ENCODE data around the gene PRR5L. TPM values are rescaled to one million over a fixed set of nuclear protein-coding genes. Genes with fewer than 3 reads are reported as not detected.

Gene PRR5L
- total RNA-seq, 1 donor from 2014 or later: 122 TPM

DNA sequence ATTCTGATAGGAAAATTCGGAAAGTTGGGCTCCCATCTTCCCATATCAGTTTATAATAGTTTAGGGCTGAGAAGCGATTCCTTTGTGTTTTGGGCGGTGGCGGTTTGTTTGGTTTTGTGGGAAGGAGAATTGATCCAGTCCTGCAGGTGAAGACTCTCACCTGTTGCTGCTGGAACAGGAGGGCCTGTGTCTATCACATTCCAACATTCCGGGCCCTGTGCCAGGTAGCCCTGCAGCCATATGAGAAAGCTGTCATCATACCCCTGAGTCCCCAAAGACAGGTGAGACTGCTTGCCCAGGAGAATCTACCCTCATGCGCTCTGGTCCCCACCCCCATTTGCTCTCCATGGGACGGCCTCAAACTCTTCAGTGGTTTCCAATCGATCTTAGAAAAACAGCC is 151.9 kb downstream of the PRR5L start:
- H3K27ac Mint-ChIP-seq (ENCODE audit: unreplicated experiment): no peak overlapping the region

GRCh38 chr11:36449561-36450096 is 153.5 kb downstream of the PRR5L start:
- DNase-seq (ENCODE audit: low spot score): no peak
- peak overlapping the region; percentile 76 for H3K4me3 Mint-ChIP-seq (ENCODE audit: unreplicated experiment)
- TF ChIP-seq, protein P1, sequence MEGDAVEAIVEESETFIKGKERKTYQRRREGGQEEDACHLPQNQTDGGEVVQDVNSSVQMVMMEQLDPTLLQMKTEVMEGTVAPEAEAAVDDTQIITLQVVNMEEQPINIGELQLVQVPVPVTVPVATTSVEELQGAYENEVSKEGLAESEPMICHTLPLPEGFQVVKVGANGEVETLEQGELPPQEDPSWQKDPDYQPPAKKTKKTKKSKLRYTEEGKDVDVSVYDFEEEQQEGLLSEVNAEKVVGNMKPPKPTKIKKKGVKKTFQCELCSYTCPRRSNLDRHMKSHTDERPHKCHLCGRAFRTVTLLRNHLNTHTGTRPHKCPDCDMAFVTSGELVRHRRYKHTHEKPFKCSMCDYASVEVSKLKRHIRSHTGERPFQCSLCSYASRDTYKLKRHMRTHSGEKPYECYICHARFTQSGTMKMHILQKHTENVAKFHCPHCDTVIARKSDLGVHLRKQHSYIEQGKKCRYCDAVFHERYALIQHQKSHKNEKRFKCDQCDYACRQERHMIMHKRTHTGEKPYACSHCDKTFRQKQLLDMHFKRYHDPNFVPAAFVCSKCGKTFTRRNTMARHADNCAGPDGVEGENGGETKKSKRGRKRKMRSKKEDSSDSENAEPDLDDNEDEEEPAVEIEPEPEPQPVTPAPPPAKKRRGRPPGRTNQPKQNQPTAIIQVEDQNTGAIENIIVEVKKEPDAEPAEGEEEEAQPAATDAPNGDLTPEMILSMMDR (IDR thresholded peaks at IDR 0.05; ENCODE audit: unreplicated experiment): no peak
- peaks cover 26% of the 10 kb centered on the region for H3K27me3 Mint-ChIP-seq (ENCODE audit: unreplicated experiment)
- H3K9me3 Mint-ChIP-seq (ENCODE audit: unreplicated experiment): no peaks in the 10 kb centered on the region
- H3K36me3 Mint-ChIP-seq (ENCODE audit: low read depth, unreplicated experiment): peaks cover 93% of the 10 kb centered on the region
- H3K27ac Mint-ChIP-seq (ENCODE audit: unreplicated experiment): peak overlapping the region; percentile 70
- H3K4me1 Mint-ChIP-seq (ENCODE audit: unreplicated experiment): peaks cover 47% of the 10 kb centered on the region

More for the DNA sequence above, 151.9 kb downstream of the PRR5L start:
- peaks cover 40% of the 10 kb centered on the region for H3K4me1 Mint-ChIP-seq (ENCODE audit: unreplicated experiment)
- peaks cover 12% of the 10 kb centered on the region for H3K27me3 Mint-ChIP-seq (ENCODE audit: unreplicated experiment)
- no peaks in the 10 kb centered on the region for H3K9me3 Mint-ChIP-seq (ENCODE audit: unreplicated experiment)
- TF ChIP-seq, protein P1 (IDR thresholded peaks at IDR 0.05; ENCODE audit: unreplicated experiment): no peak
- H3K4me3 Mint-ChIP-seq (ENCODE audit: unreplicated experiment): peak overlapping the region; percentile 73
- no peak for DNase-seq (ENCODE audit: low spot score)
- peaks cover 78% of the 10 kb centered on the region for H3K36me3 Mint-ChIP-seq (ENCODE audit: low read depth, unreplicated experiment)

DNA sequence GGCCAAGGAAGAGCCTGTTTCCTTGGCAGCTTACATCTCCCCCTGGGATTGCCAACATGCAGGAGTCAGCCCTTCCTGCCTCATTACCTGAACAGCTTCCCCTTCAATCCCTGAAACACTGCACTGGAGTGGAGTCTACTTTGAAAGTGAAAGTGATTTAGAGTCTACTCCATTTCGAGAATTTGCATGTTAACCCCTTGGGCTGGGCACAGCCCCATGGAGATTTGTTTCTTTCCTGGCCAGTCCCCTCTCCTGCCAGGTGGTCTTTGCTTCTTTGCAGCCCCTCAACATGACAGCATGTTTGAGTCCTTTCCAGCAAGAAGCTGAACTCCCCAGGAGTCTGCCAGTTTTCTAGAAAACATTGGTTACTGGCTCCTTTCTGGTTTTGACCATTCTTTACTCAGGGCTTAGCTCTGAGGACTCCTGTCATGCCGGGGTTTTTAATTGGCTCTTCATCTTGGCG is 154.1 kb downstream of the PRR5L start:
- H3K27ac Mint-ChIP-seq (ENCODE audit: unreplicated experiment): no peak overlapping the region
- DNase-seq (ENCODE audit: low spot score): no peak

GRCh38 chr11:36451045-36451444 is 155.0 kb downstream of the PRR5L start:
- H3K4me1 Mint-ChIP-seq (ENCODE audit: unreplicated experiment): peaks cover 47% of the 10 kb centered on the region

More for the DNA sequence above, 154.1 kb downstream of the PRR5L start:
- Mint-ChIP-seq H3K4me1 (ENCODE audit: unreplicated experiment) (peaks cover 47% of the 10 kb centered on the region), H3K36me3 (ENCODE audit: low read depth, unreplicated experiment) (peaks cover 97% of the 10 kb centered on the region), H3K9me3 (ENCODE audit: unreplicated experiment) (no peaks in the 10 kb centered on the region), H3K27me3 (ENCODE audit: unreplicated experiment) (peaks cover 26% of the 10 kb centered on the region), H3K4me3 (ENCODE audit: unreplicated experiment) (peak overlapping the region; percentile 76)
- TF ChIP-seq, protein P1 (IDR thresholded peaks at IDR 0.05; ENCODE audit: unreplicated experiment): no peak

GRCh38 chr11:36451681-36452080 is 155.6 kb downstream of the PRR5L start:
- peaks cover 28% of the 10 kb centered on the region for H3K27me3 Mint-ChIP-seq (ENCODE audit: unreplicated experiment)
- H3K36me3 Mint-ChIP-seq (ENCODE audit: low read depth, unreplicated experiment): peaks cover 95% of the 10 kb centered on the region
- peaks cover 47% of the 10 kb centered on the region for H3K4me1 Mint-ChIP-seq (ENCODE audit: unreplicated experiment)
- H3K27ac Mint-ChIP-seq (ENCODE audit: unreplicated experiment): no peak overlapping the region
- TF ChIP-seq, protein P1 (IDR thresholded peaks at IDR 0.05; ENCODE audit: unreplicated experiment): no peak
- DNase-seq (ENCODE audit: low spot score): no peak
- peak overlapping the region; percentile 69 for H3K4me3 Mint-ChIP-seq (ENCODE audit: unreplicated experiment)
- H3K9me3 Mint-ChIP-seq (ENCODE audit: unreplicated experiment): no peaks in the 10 kb centered on the region

More at GRCh38 chr11:36451045-36451444, 155.0 kb downstream of the PRR5L start:
- Mint-ChIP-seq H3K27ac (ENCODE audit: unreplicated experiment) (no peak overlapping the region), H3K36me3 (ENCODE audit: low read depth, unreplicated experiment) (peaks cover 95% of the 10 kb centered on the region), H3K27me3 (ENCODE audit: unreplicated experiment) (peaks cover 28% of the 10 kb centered on the region), H3K9me3 (ENCODE audit: unreplicated experiment) (no peaks in the 10 kb centered on the region), H3K4me3 (ENCODE audit: unreplicated experiment) (peak overlapping the region; percentile 25)
- no peak for DNase-seq (ENCODE audit: low spot score)
- TF ChIP-seq, protein P1 (IDR thresholded peaks at IDR 0.05; ENCODE audit: unreplicated experiment): no peak
